Measurements from ENCODE around the gene RAB27A. TPM values are rescaled to one million over a fixed set of nuclear protein-coding genes. Genes with fewer than 3 reads are reported as not detected.
A peak's percentile ranks its signal among the peaks of the same experiment; 100 is the strongest.

RAB27A gene
- total RNA-seq, 1 donor from 2014 or later = 26.7 TPM

GRCh38 chr15:55277116-55277564 is 12.5 kb downstream of the RAB27A start:
- TF ChIP-seq CTCF (IDR thresholded peaks at IDR 0.05) = no peak
- POLR2A ChIA-PET = interaction anchor here (0.6 to 2.7 kb wide), 4 partner anchors 9 to 60 kb away, joined by 4 to 13 read pairs (median 4); partner anchors contain the start of genes PIGB and PIGBOS1
- no peaks in the 10 kb centered on the region for H3K9me3 Mint-ChIP-seq
- H3K27ac Mint-ChIP-seq = peak overlapping the region; percentile 76
- CTCF ChIA-PET = interaction anchor here (2.0 kb wide), 1 partner anchor 10 kb away, joined by 5 read pairs; no protein-coding TSS in a partner anchor
- intact Hi-C loops (cut with micrococcal nuclease) = loop anchor here (1.0 kb wide), 2 partner anchors 10 to 12 kb away; partner anchors contain the start of gene RAB27A
- H3K4me1 Mint-ChIP-seq = peaks cover 69% of the 10 kb centered on the region
- H3K36me3 Mint-ChIP-seq (ENCODE audit: low read depth) = peaks cover 3% of the 10 kb centered on the region
- DNase-seq (no peak), ATAC-seq (ENCODE audit: low read depth) (peak; percentile 67)
- no peaks in the 10 kb centered on the region for H3K27me3 Mint-ChIP-seq
- peak overlapping the region; percentile 29 for H3K4me3 Mint-ChIP-seq

GRCh38 chr15:55276324-55276723 is 13.3 kb downstream of the RAB27A start:
- ChIA-PET POLR2A (interaction anchor here (1.5 to 2.7 kb wide), 3 partner anchors 8 to 55 kb away, joined by 4 to 13 read pairs (median 5); partner anchors contain the start of genes PIGB and PIGBOS1), CTCF (interaction anchor here (2.0 kb wide), 1 partner anchor 9 kb away, joined by 5 read pairs; no protein-coding TSS in a partner anchor)
- Mint-ChIP-seq H3K4me1 (peaks cover 64% of the 10 kb centered on the region), H3K36me3 (ENCODE audit: low read depth) (peaks cover 3% of the 10 kb centered on the region), H3K27me3 (no peaks in the 10 kb centered on the region), H3K4me3 (no peak overlapping the region), H3K27ac (no peak overlapping the region), H3K9me3 (no peaks in the 10 kb centered on the region)
- ATAC-seq (ENCODE audit: low read depth) = no peak
- no peak for DNase-seq
- TF ChIP-seq CTCF (IDR thresholded peaks at IDR 0.05) = no peak
- intact Hi-C loops (cut with micrococcal nuclease) = no loop called here

- no peaks in the 10 kb centered on the region for H3K27me3 Mint-ChIP-seq
- intact Hi-C loops (cut with micrococcal nuclease) = no loop called here
- TF ChIP-seq CTCF (IDR thresholded peaks at IDR 0.05) = no peak
- no peak for ATAC-seq (ENCODE audit: low read depth)
- DNase-seq = no peak
- H3K4me1 Mint-ChIP-seq = peaks cover 40% of the 10 kb centered on the region
- H3K36me3 Mint-ChIP-seq (ENCODE audit: low read depth) = peaks cover 17% of the 10 kb centered on the region
- ChIA-PET POLR2A (no interaction called here), CTCF (no interaction called here)
- H3K4me3 Mint-ChIP-seq = no peak overlapping the region
- no peak overlapping the region for H3K27ac Mint-ChIP-seq
- no peaks in the 10 kb centered on the region for H3K9me3 Mint-ChIP-seq
Measured at GRCh38 chr15:55270291-55270690, 19.3 kb downstream of the RAB27A start.

GRCh38 chr15:55268176-55268695 is 21.4 kb downstream of the RAB27A start:
- no peak overlapping the region for H3K4me3 Mint-ChIP-seq
- ChIA-PET POLR2A (interaction anchor here (0.6 to 2.7 kb wide), 7 partner anchors 9 to 47 kb away, joined by 3 to 13 read pairs (median 5); no protein-coding TSS in a partner anchor), CTCF (interaction anchor here (1.4 kb wide), 2 partner anchors 9 to 51 kb away, joined by 5 read pairs; no protein-coding TSS in a partner anchor)
- intact Hi-C loops (cut with micrococcal nuclease) = no loop called here
- no peaks in the 10 kb centered on the region for H3K27me3 Mint-ChIP-seq
- ATAC-seq (ENCODE audit: low read depth) (no peak), DNase-seq (no peak)
- H3K9me3 Mint-ChIP-seq = no peaks in the 10 kb centered on the region
- peak overlapping the region; percentile 96 for H3K27ac Mint-ChIP-seq
- no peak for TF ChIP-seq CTCF (IDR thresholded peaks at IDR 0.05)
- peaks cover 15% of the 10 kb centered on the region for H3K36me3 Mint-ChIP-seq (ENCODE audit: low read depth)
- H3K4me1 Mint-ChIP-seq = peaks cover 28% of the 10 kb centered on the region
